H1 (cell line): ENCODE measurements around the gene TEX47. TPM values are rescaled to one million over a fixed set of nuclear protein-coding genes. Genes with fewer than 3 reads are reported as not detected.

ENCODE experiments used
- CTCF ChIA-PET: fragments of 300-600 bp; sonication (Branson Sonifier 250); formaldehyde crosslinking; loops from one replicate; lab custom pipeline; 2021; ENCODE audit not compliant: partially characterized antibody; lab: Charles Lee
- POLR2A ChIA-PET: fragments of 300-600 bp; sonication (Branson Sonifier 250); formaldehyde crosslinking; loops from one replicate; lab custom pipeline; 2021; ENCODE audit warnings: inconsistent platforms; ENCODE audit not compliant: partially characterized antibody; lab: Charles Lee
- DNase-seq, 2 experiments: peaks; one replicate each; pipeline versions ENCODE4 v3.0.0 to v3.0.0-alpha.2; 2010 to 2022; ENCODE audit warnings: low spot score in 2 of 2, low read depth in 1 of 2, mixed read lengths in 1 of 2
- FAIRE-seq: peaks from 2 replicates; lab custom pipeline; 2011; peaks lifted over from hg19 to GRCh38; lab: Jason Lieb, UNC
- H2AFZ ChIP-seq: 2 replicates; pipeline ENCODE4 v1.8.1; 2012; ENCODE audit warnings: low read length, inconsistent platforms
- H2AK5ac ChIP-seq: 2 replicates; pipeline ENCODE4 v1.6.1; 2013; ENCODE audit warnings: low read depth, low read length
- H2BK120ac ChIP-seq: replicated peaks from 2 replicates; pipeline ENCODE3; 2013; ENCODE audit warnings: low read depth, low read length, inconsistent platforms
- H2BK12ac ChIP-seq: 2 replicates; pipeline ENCODE4 v1.6.1; 2013; ENCODE audit warnings: low read depth, low read length
- H2BK15ac ChIP-seq: 2 replicates; pipeline ENCODE4 v1.6.1; 2013; ENCODE audit warnings: low read length
- H2BK20ac ChIP-seq: 2 replicates; pipeline ENCODE4 v1.6.1; 2013; ENCODE audit warnings: low read length
- H2BK5ac ChIP-seq: 2 replicates; pipeline ENCODE4 v1.6.1; 2013; ENCODE audit warnings: low read depth, low read length
- H3K14ac ChIP-seq: 2 replicates; pipeline ENCODE4 v1.6.1; 2013; ENCODE audit warnings: inconsistent platforms; ENCODE audit not compliant: insufficient read length
- H3K18ac ChIP-seq: 2 replicates; pipeline ENCODE4 v1.6.1; 2013; ENCODE audit warnings: low read length; ENCODE audit errors: extremely low read depth
- H3K23ac ChIP-seq: 2 replicates; pipeline ENCODE4 v1.6.1; 2013; ENCODE audit warnings: inconsistent platforms; ENCODE audit not compliant: insufficient read length
- H3K23me2 ChIP-seq: 2 replicates; pipeline ENCODE4 v1.6.1; 2013; ENCODE audit warnings: low read depth, low read length
- H3K27ac ChIP-seq: 2 replicates; pipeline ENCODE4 v1.6.1; 2011; ENCODE audit warnings: low read depth, low read length, inconsistent platforms
- H3K27me3 ChIP-seq, 4 experiments: replicated peaks in 1 of 4; 1 replicate in 1 of 4; 2 replicates in 3 of 4; pipeline versions ENCODE4 v1.6.1 to v1.8.1; 2011 to 2013; ENCODE audit warnings: low read length in 3 of 4, mild to moderate bottlenecking in 3 of 4, inconsistent platforms in 2 of 4, mixed read lengths in 2 of 4, moderate library complexity in 1 of 4; ENCODE audit not compliant: control insufficient read depth in 3 of 4, insufficient read depth in 3 of 4; ENCODE audit errors: extremely low read depth in 1 of 4
- H3K36me3 ChIP-seq, 4 experiments: 2 replicates each; pipeline versions ENCODE4 v1.6.1 to v1.8.1; 2011 to 2013; ENCODE audit warnings: mild to moderate bottlenecking in 4 of 4, low read length in 3 of 4, moderate library complexity in 2 of 4, control low read depth in 1 of 4, inconsistent platforms in 1 of 4; ENCODE audit not compliant: insufficient read depth in 4 of 4, control insufficient read depth in 2 of 4
- H3K4ac ChIP-seq: replicated peaks from 2 replicates; pipeline ENCODE3; 2013; ENCODE audit warnings: low read length, low read depth, mixed read lengths, inconsistent platforms; ENCODE audit not compliant: insufficient read length
- H3K4me1 ChIP-seq, 4 experiments: replicated peaks in 1 of 4; 1 replicate in 1 of 4; 2 replicates in 3 of 4; pipeline versions ENCODE4 v1.6.1 to v1.8.1; 2011 to 2013; ENCODE audit warnings: low read length in 3 of 4, inconsistent platforms in 2 of 4, mixed read lengths in 1 of 4; ENCODE audit not compliant: insufficient read depth in 4 of 4, control insufficient read depth in 3 of 4
- H3K4me2 ChIP-seq, 2 experiments: 2 replicates each; pipeline versions ENCODE4 v1.6.1 to v1.8.1; 2011 to 2013; ENCODE audit warnings: low read depth in 2 of 2, low read length in 2 of 2, control low read depth in 1 of 2, inconsistent platforms in 1 of 2, mild to moderate bottlenecking in 1 of 2; ENCODE audit not compliant: insufficient read depth in 1 of 2
- H3K4me3 ChIP-seq, 4 experiments: fragments of 200-600, 300-600 bp in 1 of 4; sonication (generic), shearing (Covaris generic), sonication (Bioruptor Twin) in 1 of 4; 2 replicates each; pipeline versions ENCODE4 v1.5.1 to v1.8.1; 2011 to 2016; ENCODE audit warnings: low read length in 4 of 4, low read depth in 3 of 4, control low read depth in 2 of 4, inconsistent platforms in 2 of 4, mild to moderate bottlenecking in 2 of 4, mixed read lengths in 1 of 4, moderate library complexity in 1 of 4; ENCODE audit not compliant: insufficient read depth in 2 of 4; ENCODE audit errors: extremely low read depth in 1 of 4
- H3K56ac ChIP-seq: replicated peaks from 2 replicates; pipeline ENCODE3; 2013; ENCODE audit warnings: low read depth, mild to moderate bottlenecking, mixed read lengths, low read length, inconsistent platforms; ENCODE audit not compliant: insufficient read length
- H3K79me1 ChIP-seq: 2 replicates; pipeline ENCODE4 v1.6.1; 2013; ENCODE audit warnings: low read depth, low read length, control low read depth
- H3K79me2 ChIP-seq, 2 experiments: 2 replicates each; pipeline versions ENCODE4 v1.6.1 to v1.8.1; 2012 to 2013; ENCODE audit warnings: low read length in 2 of 2, mild to moderate bottlenecking in 2 of 2, inconsistent platforms in 1 of 2; ENCODE audit not compliant: insufficient read depth in 2 of 2, control insufficient read depth in 1 of 2
- H3K9ac ChIP-seq, 4 experiments: replicated peaks in 1 of 4; 1 replicate in 1 of 4; 2 replicates in 3 of 4; pipeline versions ENCODE4 v1.6.1 to v1.8.1; 2011 to 2013; ENCODE audit warnings: low read depth in 3 of 4, low read length in 3 of 4, control low read depth in 2 of 4, mild to moderate bottlenecking in 2 of 4, moderate library complexity in 2 of 4, inconsistent platforms in 1 of 4; ENCODE audit errors: extremely low read depth in 1 of 4
- H3K9me3 ChIP-seq, 2 experiments: 2 replicates each; pipeline versions ENCODE4 v1.6.1 to v1.8.1; 2012 to 2013; ENCODE audit warnings: mild to moderate bottlenecking in 2 of 2, moderate library complexity in 2 of 2, control low read depth in 1 of 2, inconsistent platforms in 1 of 2, low read depth in 1 of 2, low read length in 1 of 2, mixed read lengths in 1 of 2; ENCODE audit not compliant: insufficient read depth in 2 of 2
- H4K20me1 ChIP-seq, 2 experiments: replicated peaks in 1 of 2; 2 replicates each; pipeline versions ENCODE3 to v1.8.1; 2011 to 2013; ENCODE audit warnings: inconsistent platforms in 2 of 2, low read length in 2 of 2, mild to moderate bottlenecking in 1 of 2; ENCODE audit not compliant: insufficient read depth in 2 of 2, control insufficient read depth in 1 of 2
- H4K5ac ChIP-seq: 2 replicates; pipeline ENCODE4 v1.6.1; 2013; ENCODE audit warnings: low read length, low read depth, mixed read lengths, inconsistent platforms; ENCODE audit not compliant: insufficient read length
- H4K8ac ChIP-seq: 2 replicates; pipeline ENCODE4 v1.8.0; 2013; ENCODE audit warnings: mild to moderate bottlenecking, moderate library complexity, low read length, inconsistent platforms; ENCODE audit not compliant: insufficient read depth; ENCODE audit errors: extremely low read depth
- H4K91ac ChIP-seq: replicated peaks from 2 replicates; pipeline ENCODE3; 2013; ENCODE audit warnings: low read length, mixed read lengths, inconsistent platforms; ENCODE audit not compliant: insufficient read length
- BACH1 ChIP-seq: IDR thresholded peaks from 2 replicates; pipeline ENCODE4 v1.6.1; 2012; ENCODE audit warnings: low read length, improper control_type of control experiment
- CREB1 ChIP-seq: IDR thresholded peaks from 2 replicates; pipeline ENCODE4 v1.6.1; 2012; ENCODE audit warnings: inconsistent platforms
- FOSL1 ChIP-seq: IDR thresholded peaks from 2 replicates; pipeline ENCODE4 v1.6.1; 2011; ENCODE audit warnings: mild to moderate bottlenecking, low read depth, low read length, moderate library complexity; ENCODE audit not compliant: insufficient read depth
- GTF2F1 ChIP-seq: IDR thresholded peaks from 2 replicates; pipeline ENCODE4 v1.6.1; 2012; ENCODE audit warnings: low read depth, low read length, improper control_type of control experiment, borderline replicate concordance
- HDAC6 ChIP-seq: IDR thresholded peaks from one replicate; pipeline ENCODE4 v1.7.1; 2012; ENCODE audit warnings: low read depth, mild to moderate bottlenecking, inconsistent platforms, low read length, moderate library complexity
- JUND ChIP-seq: IDR thresholded peaks from 2 replicates; pipeline ENCODE4 v1.6.1; 2011; ENCODE audit warnings: mild to moderate bottlenecking, improper control_type of control experiment, low read length
- KDM4A ChIP-seq: IDR thresholded peaks from one replicate; pipeline ENCODE4 v1.7.1; 2012; ENCODE audit warnings: low read depth, mild to moderate bottlenecking, moderate library complexity, low read length, inconsistent platforms; ENCODE audit not compliant: severe bottlenecking
- RAD21 ChIP-seq, 2 experiments: IDR thresholded peaks in 1 of 2; conservative IDR thresholded peaks in 1 of 2; 2 replicates each; pipeline ENCODE4 v1.6.1; 2011; ENCODE audit warnings: low read depth in 2 of 2, low read length in 2 of 2, improper control_type of control experiment in 1 of 2, inconsistent platforms in 1 of 2, mild to moderate bottlenecking in 1 of 2, moderate library complexity in 1 of 2
- RXRA ChIP-seq: IDR thresholded peaks from 2 replicates; pipeline ENCODE4 v1.6.1; 2011; ENCODE audit warnings: low read depth, mild to moderate bottlenecking, low read length, moderate library complexity; ENCODE audit not compliant: insufficient read depth
- SUZ12 ChIP-seq: fragments of 200-600 bp; sonication (generic); IDR thresholded peaks from 2 replicates; pipeline ENCODE4 v1.6.1; 2012; ENCODE audit warnings: mild to moderate bottlenecking, inconsistent platforms, low read length, moderate library complexity, mixed read lengths
- ZNF274 ChIP-seq: IDR thresholded peaks from 2 replicates; pipeline ENCODE4 v1.7.0; 2012; ENCODE audit warnings: low read length, borderline replicate concordance; ENCODE audit errors: extremely low read depth
- WGBS, 2 experiments: shearing (Covaris generic) in 1 of 2; methylation state at CpG; one replicate each; pipeline versions ENCODE4 v1.1.6 to v1.1.7; 2013 to 2015; ENCODE audit warnings: low lambda C conversion rate in 2 of 2, mixed read lengths in 2 of 2, inconsistent platforms in 1 of 2, low coverage in 1 of 2, missing lambda C conversion rate in 1 of 2; ENCODE audit not compliant: insufficient replicate concordance in 2 of 2, insufficient coverage in 1 of 2, insufficient read length in 1 of 2; ENCODE audit errors: extremely low coverage in 1 of 2, missing lambda C conversion rate in 1 of 2; 5-methylcytosine and 5-hydroxymethylcytosine counted together
- long read RNA-seq, 2 experiments: library from RNA in 1 of 2; library from capped mRNA in 1 of 2; stranded (forward); transcript quantifications; one replicate each; pipeline ENCODE4 v2.0.0, GENCODE V29; 2021; ENCODE audit warnings: inconsistent platforms in 1 of 2
- polyA minus RNA-seq, 3 experiments: library from RNA; depleted of rRNA, polyadenylated mRNA; stranded (reverse); fragments of >200 nt; gene quantifications; 1 replicate in 2 of 3; 2 replicates in 1 of 3; pipeline ENCODE4 v1.2.3, GENCODE V29; 2011
- polyA plus RNA-seq, 7 experiments: library from polyadenylated mRNA; depleted of rRNA in 3 of 7; stranded (reverse) in 5 of 7; unstranded in 2 of 7; fragments of >200 nt in 5 of 7; fragments of 200-250 nt in 2 of 7; gene quantifications; 1 replicate in 5 of 7; 2 replicates in 1 of 7; 4 replicates in 1 of 7; pipeline versions ENCODE4 v1.2.1 to v1.2.3, GENCODE V29; 2011 to 2013; ENCODE audit warnings: missing spikeins in 2 of 7, mixed read lengths in 2 of 7
- total RNA-seq: library from RNA; stranded (reverse); fragmentation: NEBNext Ultra II Directional; extraction: Animal tissue kit (Norgen Biotek cat#: 25700); gene quantifications from 2 replicates; pipeline ENCODE4 v1.2.1, GENCODE V29; 2021
- TF ChIP-seq, protein P1 (sequence below): IDR thresholded peaks from 2 replicates; pipeline ENCODE4 v1.6.1; 2011; ENCODE audit warnings: low read length, improper control_type of control experiment

Gene TEX47
- not detected in 2 replicates for total RNA-seq
- polyA plus RNA-seq (2011; rRNA removed), result not detected in 2 replicates
- polyA plus RNA-seq (2011; cell fraction: cytosol; rRNA removed), result not detected
- not detected for polyA plus RNA-seq (2011; cell fraction: nucleus; rRNA removed)
- polyA plus RNA-seq (2012, experiment 1 of 2), result not detected in 4 replicates
- polyA plus RNA-seq (2012, experiment 2 of 2), result not detected
- polyA plus RNA-seq (2013, experiment 1 of 2), result not detected
- polyA plus RNA-seq (2013, experiment 2 of 2), result not detected
- polyA minus RNA-seq (2011; rRNA and poly(A)+ RNA removed), result not detected in 2 replicates
- polyA minus RNA-seq (2011; cell fraction: cytosol; rRNA and poly(A)+ RNA removed), result not detected
- polyA minus RNA-seq (2011; cell fraction: nucleus; rRNA and poly(A)+ RNA removed), result not detected
- long read RNA-seq, experiment 1, result 0 reads
- long read RNA-seq, experiment 2, result 0 reads

DNA sequence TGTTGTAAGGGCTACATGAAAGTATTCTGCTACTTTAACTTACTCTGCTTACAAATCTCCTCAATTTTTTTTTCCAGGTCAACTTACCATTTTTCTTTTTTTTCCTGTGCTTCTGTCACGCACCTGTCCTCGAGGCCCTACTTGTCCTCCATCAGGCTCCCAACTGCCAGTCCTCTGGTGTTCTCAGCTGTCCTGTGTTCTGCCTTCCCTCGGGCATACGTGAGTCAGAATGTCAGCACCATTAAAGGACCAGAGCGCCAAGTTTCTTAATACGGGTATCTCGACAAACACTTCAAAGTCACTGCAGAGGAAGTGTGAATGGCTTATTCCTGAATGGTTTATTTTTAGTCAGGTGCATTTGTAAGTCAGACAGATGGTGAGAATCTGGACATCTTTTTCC lies at the start of gene TEX47:
TEX47 (minus strand) TSS at position 185 of the 400 bp plus-strand sequence. CDS start 795 bp downstream, outside the sequence.
- FAIRE-seq, result no peak
- Histone ChIP-seq H2BK20ac (no peak within 1 kb of the TSS), H4K20me1 (no peaks in the 10 kb centered on the region), H2BK5ac (no peak within 1 kb of the TSS), H4K5ac (no peak within 1 kb of the TSS), H2AFZ (no peak within 1 kb of the TSS), H2BK120ac (no peak within 1 kb of the TSS), H3K9ac (no peak within 1 kb of the TSS), H3K79me1 (no peaks in the 10 kb centered on the region), H3K4me2 (no peak within 1 kb of the TSS), H3K4ac (no peak within 1 kb of the TSS), H4K8ac (no peak within 1 kb of the TSS), H3K56ac (no peak within 1 kb of the TSS), H3K79me2 (no peaks in the 10 kb centered on the region), H3K27ac (no peak within 1 kb of the TSS), H3K27me3 (no peaks in the 10 kb centered on the region), H3K36me3 (no peaks in the 10 kb centered on the region), H2AK5ac (no peak within 1 kb of the TSS), H4K91ac (no peak within 1 kb of the TSS), H2BK12ac (no peak within 1 kb of the TSS), H3K14ac (no peak within 1 kb of the TSS), H3K4me3 (no peak within 1 kb of the TSS), H3K23me2 (no peaks in the 10 kb centered on the region), H3K18ac (no peak within 1 kb of the TSS), H3K9me3 (no peaks in the 10 kb centered on the region), H3K23ac (no peak within 1 kb of the TSS), H2BK15ac (no peak within 1 kb of the TSS), H3K4me1 (no peaks in the 10 kb centered on the region)
- DNase-seq, result no peak
- WGBS, 2 experiments, result 92% methylated on average over 7 of the region's 7 CpGs; no CpG with 5 or more reads in 1 of the 2 experiments
- CTCF ChIA-PET, result no interaction called here
- POLR2A ChIA-PET, result no interaction called here
- TF ChIP-seq FOSL1 (no peak), SUZ12 (no peak), CREB1 (no peak), RAD21 (IDR thresholded peaks at IDR 0.05 in 1 of 2, conservative IDR thresholded peaks at IDR 0.05 in 1 of 2; ENCODE audit: low read depth in 2 of 2, low read length in 2 of 2) (no peak), KDM4A (no peak), HDAC6 (no peak), RXRA (no peak), BACH1 (no peak), ZNF274 (no peak), JUND (no peak), GTF2F1 (no peak)
- TF ChIP-seq, protein P1, sequence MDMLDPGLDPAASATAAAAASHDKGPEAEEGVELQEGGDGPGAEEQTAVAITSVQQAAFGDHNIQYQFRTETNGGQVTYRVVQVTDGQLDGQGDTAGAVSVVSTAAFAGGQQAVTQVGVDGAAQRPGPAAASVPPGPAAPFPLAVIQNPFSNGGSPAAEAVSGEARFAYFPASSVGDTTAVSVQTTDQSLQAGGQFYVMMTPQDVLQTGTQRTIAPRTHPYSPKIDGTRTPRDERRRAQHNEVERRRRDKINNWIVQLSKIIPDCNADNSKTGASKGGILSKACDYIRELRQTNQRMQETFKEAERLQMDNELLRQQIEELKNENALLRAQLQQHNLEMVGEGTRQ, result no peak
